Measurements from ENCODE around the gene PMIS2.

DNA sequence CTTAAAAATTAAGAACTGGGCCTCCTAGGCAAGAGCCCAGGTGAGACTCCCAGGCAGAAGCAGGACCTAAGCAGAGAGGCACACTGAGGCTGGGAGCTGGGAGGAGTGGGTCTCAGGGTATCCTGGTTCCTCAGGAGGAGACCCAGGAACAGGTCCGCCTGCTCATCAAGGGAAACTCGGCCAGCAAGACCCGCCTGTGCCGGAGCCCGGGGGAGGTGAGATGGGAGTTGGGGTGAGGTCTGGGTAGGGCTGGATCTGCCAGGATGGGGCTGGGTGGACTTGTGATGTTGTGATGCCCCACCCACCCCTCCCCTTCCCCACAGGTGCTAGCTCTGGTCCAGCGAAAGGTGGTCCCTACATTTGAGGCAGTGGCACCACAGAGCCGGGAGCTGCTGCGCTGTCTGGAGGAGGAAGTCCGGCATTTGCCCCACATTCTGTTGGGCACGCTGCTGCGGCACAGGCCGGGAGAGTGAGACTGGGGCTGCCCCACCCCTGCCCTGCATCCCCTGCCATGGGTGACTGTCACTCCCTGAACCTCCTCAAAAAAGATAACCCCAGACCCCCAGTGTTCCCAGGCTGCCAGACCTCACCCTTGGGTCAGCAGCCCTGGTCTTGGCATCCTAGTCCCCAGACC lies 33.4 kb downstream of the PMIS2 start:
- TF ChIP-seq, protein P1, sequence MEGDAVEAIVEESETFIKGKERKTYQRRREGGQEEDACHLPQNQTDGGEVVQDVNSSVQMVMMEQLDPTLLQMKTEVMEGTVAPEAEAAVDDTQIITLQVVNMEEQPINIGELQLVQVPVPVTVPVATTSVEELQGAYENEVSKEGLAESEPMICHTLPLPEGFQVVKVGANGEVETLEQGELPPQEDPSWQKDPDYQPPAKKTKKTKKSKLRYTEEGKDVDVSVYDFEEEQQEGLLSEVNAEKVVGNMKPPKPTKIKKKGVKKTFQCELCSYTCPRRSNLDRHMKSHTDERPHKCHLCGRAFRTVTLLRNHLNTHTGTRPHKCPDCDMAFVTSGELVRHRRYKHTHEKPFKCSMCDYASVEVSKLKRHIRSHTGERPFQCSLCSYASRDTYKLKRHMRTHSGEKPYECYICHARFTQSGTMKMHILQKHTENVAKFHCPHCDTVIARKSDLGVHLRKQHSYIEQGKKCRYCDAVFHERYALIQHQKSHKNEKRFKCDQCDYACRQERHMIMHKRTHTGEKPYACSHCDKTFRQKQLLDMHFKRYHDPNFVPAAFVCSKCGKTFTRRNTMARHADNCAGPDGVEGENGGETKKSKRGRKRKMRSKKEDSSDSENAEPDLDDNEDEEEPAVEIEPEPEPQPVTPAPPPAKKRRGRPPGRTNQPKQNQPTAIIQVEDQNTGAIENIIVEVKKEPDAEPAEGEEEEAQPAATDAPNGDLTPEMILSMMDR (IDR thresholded peaks at IDR 0.05; ENCODE audit: low read length): no peak
- TF ChIP-seq EZH2 (IDR thresholded peaks at IDR 0.05; ENCODE audit: borderline replicate concordance, low read length): no peak

Data from OCI-LY1 (cell line).